GM13976 (cell line): ENCODE data around the gene PQBP1.

Experiments
- DNase-seq: peaks from one replicate; pipeline ENCODE4 v3.0.0; 2012; ENCODE audit warnings: low spot score
- in situ Hi-C: fragments of 300-500 bp; cut with MboI; formaldehyde crosslinking; loops from one replicate; pipeline ENCODE4 v1.12.0; 2022; ENCODE audit warnings: low sequenced_read_pairs, mixed read lengths, inconsistent platforms; ENCODE audit not compliant: unreplicated experiment
- TF ChIP-seq, protein P1 (sequence below): IDR thresholded peaks from 2 replicates; pipeline ENCODE4 v1.5.1; 2012; ENCODE audit warnings: borderline replicate concordance, mild to moderate bottlenecking; ENCODE audit not compliant: insufficient read depth; ENCODE audit errors: extremely low read depth, missing control alignments, control extremely low read depth

PQBP1 gene

DNA sequence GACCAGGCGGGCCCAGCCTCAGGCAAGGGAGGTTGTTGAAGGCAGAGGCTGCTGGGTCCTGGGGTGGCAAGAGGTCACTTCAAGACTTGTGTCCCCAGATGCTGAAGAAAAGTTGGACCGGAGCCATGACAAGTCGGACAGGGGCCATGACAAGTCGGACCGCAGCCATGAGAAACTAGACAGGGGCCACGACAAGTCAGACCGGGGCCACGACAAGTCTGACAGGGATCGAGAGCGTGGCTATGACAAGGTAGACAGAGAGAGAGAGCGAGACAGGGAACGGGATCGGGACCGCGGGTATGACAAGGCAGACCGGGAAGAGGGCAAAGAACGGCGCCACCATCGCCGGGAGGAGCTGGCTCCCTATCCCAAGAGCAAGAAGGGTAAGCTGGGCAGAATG is 4.4 kb downstream of the PQBP1 start:
- in situ Hi-C loops, result no loop called here
- TF ChIP-seq, protein P1, sequence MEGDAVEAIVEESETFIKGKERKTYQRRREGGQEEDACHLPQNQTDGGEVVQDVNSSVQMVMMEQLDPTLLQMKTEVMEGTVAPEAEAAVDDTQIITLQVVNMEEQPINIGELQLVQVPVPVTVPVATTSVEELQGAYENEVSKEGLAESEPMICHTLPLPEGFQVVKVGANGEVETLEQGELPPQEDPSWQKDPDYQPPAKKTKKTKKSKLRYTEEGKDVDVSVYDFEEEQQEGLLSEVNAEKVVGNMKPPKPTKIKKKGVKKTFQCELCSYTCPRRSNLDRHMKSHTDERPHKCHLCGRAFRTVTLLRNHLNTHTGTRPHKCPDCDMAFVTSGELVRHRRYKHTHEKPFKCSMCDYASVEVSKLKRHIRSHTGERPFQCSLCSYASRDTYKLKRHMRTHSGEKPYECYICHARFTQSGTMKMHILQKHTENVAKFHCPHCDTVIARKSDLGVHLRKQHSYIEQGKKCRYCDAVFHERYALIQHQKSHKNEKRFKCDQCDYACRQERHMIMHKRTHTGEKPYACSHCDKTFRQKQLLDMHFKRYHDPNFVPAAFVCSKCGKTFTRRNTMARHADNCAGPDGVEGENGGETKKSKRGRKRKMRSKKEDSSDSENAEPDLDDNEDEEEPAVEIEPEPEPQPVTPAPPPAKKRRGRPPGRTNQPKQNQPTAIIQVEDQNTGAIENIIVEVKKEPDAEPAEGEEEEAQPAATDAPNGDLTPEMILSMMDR, result no peak
- no peak for DNase-seq

DNA sequence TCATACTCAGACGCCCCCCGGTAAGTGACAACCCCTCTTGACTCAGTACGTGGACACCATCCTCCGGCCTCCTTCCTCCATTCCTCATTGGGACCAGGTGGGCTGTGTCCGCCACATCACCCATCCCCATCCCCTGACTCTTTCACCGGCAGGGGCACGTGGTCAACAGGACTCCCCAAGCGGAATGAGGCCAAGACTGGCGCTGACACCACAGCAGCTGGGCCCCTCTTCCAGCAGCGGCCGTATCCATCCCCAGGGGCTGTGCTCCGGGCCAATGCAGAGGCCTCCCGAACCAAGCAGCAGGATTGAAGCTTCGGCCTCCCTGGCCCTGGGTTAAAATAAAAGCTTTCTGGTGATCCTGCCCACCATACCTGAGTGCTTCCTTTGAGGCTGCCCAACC is 5.0 kb downstream of the PQBP1 start:
- DNase-seq, result no peak
- TF ChIP-seq, protein P1, result no peak
- in situ Hi-C loops, result no loop called here

DNA sequence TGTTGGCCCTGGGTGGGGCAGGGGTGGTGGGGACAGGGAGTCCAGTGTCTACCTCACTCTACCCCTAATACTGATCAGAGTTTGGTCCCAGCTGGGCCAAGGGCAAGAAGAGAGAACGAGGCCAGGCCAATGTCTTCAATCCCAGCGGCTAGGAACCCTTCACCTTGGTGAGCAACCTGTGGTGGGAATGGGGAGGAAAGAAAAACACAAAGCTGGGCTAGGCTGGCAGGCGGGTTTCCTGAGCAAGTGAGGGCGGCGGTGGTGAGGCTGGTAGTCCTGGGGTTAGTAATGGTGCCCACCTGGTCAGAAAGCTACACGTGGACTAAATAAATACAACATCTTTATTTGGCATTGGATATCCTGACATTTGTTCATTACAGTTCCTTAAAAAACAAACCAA is 5.6 kb downstream of the PQBP1 start:
- in situ Hi-C loops, result no loop called here

DNA sequence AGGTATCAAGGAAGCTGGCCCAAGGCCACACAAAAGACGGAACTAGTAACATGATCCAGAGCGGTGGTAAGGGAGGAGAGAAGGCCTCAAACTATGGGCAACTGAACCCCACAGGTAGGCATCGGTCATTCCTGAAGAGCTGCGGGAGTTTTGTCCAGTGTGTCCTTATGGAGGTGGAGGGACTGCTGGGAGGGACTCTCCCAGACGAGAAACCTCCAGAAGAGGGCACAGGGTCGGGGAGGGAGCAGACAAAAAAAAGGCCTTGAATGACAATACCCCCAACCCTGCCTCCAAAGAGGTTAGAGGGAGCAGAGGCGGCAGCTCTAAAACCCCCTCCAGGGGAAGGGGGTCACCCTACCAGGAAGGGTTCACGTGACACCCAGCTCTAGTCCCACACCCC is 6.5 kb downstream of the PQBP1 start:
- no peak for DNase-seq
- in situ Hi-C loops, result no loop called here
- TF ChIP-seq, protein P1, result no peak

More for the DNA sequence above, 5.6 kb downstream of the PQBP1 start:
- TF ChIP-seq, protein P1, result no peak
- no peak for DNase-seq

DNA sequence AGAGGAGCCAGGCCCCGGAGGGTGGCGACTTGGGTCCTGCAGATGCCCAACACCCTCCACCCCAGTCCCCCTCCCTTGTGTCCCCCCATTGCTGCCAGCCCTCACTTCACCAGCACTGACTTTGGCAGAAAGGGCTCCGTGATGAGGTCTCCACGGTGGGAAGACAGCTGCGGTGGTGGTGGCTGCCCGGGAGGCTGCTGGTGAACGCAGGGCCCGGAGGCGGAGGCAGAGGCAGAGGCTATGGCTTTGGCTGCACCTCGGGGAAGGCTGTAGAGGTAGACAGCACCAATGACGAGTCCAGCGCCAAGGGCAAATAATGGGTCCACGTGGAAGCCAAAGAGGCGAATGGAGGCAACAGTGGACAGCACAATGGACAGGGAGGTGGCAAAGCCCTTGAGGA is 6.9 kb downstream of the PQBP1 start:
- DNase-seq, result no peak
- in situ Hi-C loops, result no loop called here
- TF ChIP-seq, protein P1, result no peak

DNA sequence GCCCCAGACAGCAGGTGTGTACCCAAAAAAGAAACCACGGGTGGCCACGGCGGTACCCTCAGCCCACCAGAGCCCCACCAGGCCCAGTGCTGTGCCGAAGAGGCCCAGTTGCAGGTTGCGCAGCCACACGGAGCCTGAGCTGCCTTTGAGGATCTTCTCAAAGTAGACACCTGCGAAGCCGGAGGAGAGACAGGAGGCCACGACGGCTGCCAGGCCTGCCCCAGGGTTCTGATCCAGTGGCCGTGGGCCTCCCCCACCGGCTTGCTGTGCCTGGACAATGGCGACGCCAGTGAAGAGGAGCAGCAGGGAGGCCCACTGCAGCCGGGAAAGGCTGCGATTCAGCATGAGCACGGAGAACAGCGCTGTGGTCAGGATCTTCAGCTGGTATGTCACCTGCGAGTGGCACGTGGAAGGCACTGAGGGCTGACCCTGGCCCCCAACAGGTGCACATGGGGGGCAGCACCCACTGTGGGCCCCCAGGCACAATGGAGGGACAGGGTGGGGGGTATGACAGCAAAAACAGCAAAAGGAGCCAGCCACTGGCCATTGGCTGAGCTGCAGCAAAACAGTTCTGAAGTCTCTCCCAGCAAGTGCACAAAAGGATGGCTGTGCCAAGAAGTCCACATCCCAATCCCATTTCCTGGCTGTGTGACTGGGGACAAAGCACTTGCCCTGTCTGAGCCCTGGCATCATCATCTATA is 7.5 kb downstream of the PQBP1 start:
- no peak for DNase-seq
- in situ Hi-C loops, result no loop called here
- TF ChIP-seq, protein P1, result no peak
